NCI-H526 (cell line): ENCODE results near the gene KRT84.
A peak's percentile ranks its signal among the peaks of the same experiment; 100 is the strongest.

ENCODE experiments used
- DNase-seq, 2 experiments: peaks; one replicate each; lab custom pipeline; 2025; lab: John Stamatoyannopoulos, UW

The KRT84 gene

DNA sequence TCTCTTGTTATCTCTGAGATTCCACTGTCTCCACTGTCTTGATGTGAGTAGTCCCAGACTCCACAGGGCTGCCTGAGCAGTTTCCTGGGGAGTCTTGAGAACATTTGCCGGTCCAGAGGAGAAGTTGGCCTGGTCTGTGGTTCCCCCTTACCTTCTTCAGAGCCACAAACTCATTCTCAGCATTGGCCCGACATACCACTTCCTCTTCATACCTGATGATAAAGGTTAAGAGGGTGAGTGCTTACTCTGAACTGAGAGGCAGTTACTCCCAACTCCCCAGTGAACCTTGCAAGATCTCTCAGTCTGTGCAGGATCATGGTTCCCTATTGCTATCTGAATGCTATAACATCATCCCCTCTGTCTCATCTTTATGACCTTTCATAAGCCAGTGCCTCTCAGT, 2.6 kb downstream of the KRT84 start:
- DNase-seq = no peak

DNA sequence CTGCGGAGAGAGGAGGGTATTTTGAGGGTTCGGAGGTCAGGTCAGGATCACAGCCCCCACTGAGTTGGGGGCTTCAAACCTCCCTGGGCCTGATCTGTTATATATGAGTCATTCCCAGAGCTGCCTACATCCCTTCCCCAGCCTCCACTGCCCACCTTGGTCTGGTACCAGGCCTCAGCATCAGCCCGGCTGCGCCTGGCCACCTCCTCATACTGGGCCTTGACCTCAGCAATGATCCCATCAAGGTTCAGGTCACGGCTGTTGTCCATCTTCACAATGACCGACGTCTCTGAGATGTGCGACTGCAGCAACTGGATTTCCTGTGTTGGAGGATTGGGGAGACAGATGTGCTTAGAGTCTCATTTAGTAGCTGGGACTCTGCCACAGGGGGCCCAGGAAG, 4.2 kb downstream of the KRT84 start:
- DNase-seq = no peak

DNA sequence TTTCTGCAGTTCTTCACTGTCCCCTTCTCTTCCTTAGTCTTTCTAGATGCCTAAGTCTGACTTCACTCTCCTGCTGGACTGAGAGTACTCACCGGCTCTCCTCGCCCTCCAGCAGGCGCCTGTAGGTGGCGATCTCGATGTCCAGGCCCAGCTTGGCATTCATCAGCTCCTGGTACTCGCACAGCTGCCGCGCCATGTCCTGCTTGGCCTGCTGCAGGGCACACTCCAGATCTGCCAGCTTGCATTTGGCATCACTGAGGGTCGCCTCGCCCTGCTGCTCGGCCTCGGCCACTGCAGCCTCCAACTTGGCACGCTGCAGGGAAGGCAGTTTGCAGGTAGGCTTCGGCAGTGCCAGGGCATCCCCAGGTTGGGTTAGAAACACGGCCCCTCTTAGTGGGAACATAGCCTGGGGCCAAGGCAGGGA, 5.2 kb downstream of the KRT84 start:
- peak in 1 of 2 experiments; percentile 43 for DNase-seq

DNA sequence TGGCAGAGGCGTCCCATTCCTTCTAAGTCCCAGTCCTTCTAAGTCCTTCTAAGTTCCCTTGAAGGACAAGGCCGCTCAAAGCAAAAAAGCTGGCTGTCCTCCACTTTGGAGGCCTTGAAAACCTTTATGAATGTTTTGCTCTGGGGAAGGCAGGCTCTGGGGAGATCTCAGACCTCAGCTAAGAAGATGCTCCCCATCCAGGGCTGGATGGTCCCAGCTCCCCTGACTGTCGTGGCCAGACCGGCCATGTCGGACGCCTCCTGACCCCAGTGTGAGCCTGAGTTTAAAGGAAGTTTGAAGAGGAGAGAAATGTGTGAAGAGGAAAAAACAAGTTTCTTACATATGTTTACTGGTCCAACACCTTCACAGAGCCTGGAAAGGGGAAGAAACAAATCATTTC, 5.9 kb downstream of the KRT84 start:
- DNase-seq = no peak

DNA sequence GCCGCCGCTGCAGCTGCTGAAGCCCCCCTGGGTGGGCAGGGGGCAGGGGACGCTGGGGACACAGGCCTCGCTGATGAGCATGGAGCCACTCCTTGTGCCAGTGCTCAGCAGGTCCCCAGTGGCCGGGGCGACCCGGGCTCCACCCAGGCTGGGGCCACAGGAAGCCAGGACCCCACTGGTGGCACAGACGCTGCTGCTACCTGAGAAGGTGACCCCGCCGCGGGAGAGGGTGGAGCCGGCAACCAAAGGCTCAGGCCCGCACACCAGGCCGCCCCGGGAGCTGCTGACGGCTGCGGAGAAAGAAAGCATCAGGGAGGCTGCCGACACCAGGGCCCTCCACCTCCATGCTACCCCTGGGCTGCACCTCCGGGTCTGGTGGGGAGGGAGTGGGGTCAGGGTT, 7.4 kb downstream of the KRT84 start:
- no peak for DNase-seq

DNA sequence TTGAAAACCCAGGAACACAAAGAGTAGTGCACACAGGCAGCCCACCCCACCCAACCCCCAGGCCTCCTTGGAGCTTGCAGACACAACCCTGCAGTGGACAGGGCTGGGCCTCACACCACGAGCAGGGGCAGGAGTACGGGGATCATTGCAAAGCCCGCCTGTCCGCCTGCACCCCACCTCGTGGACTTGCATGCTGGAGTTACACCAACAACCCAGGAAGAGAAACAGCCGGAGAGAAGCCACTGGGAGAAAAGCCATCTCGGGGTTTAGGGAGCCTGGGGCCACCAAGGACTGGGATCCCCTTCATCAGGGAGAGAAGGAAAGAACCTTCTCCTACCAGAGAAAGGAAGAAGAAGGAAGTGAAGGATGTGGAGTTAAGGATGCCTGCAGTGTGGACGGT, 8.2 kb downstream of the KRT84 start:
- DNase-seq = no peak

DNA sequence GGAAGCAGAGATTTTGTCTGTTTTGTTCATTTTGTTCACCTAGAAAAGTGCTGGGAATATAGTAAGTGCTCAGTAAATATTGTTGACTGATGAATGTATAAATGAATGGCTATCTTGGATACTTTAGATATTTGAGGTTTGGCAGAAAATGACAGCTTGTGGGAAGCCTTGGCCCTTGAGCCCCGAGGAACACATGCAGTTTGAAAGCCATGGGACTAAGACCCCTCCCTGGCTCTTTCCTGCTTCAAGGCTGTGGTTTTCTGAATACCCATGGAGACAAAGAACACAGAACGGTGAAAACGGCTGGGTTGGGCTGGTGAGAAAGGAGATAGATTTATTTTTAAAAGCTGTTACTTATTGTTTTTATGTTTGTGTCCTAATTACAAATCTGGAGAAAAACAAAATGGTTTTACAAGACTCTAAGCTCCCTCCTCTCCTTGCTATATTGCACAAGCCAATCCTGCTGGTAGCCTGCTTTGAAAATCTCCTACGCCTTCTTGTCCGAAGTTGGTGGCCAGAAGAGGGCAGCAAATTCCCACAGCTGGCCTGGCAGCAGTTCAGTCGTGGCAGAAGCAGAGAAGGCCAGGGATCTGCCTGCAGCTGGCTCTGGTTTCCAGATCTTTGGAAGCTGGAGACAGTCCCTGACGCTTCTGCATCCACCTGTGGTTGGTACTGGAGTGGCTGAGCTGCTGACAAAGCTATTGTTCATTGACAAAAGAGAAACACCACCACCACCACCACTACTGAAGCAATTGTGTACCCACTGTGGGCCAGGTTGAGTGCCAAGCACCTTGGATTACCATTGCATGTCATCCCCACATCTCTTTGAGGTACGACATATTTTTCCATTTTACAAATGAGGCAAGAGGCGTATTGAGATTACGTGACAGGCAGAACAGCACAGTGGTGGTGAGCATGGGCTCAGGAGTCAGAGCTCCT, 13.0 kb downstream of the KRT84 start:
- peak; percentile 64 to 87 for DNase-seq

DNA sequence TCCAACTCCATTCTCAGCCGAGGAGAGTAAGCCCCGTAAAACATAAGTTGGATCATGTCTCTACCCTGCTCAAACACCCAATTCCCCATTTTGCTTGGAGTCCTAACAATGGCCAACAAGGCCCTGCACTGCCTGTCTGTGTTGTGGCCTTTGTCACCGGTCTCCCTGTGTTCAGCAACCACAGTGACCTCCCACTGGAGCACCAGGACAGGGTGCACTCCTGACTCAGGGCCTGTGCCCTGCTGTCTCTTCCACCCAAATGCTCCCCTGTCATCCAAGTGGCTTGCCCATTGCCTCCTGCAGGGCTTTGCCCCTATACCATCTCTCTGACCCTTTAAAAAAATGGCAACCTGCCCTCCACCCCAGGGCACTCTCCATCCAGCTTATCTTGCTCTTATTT, 13.7 kb downstream of the KRT84 start:
- no peak for DNase-seq

DNA sequence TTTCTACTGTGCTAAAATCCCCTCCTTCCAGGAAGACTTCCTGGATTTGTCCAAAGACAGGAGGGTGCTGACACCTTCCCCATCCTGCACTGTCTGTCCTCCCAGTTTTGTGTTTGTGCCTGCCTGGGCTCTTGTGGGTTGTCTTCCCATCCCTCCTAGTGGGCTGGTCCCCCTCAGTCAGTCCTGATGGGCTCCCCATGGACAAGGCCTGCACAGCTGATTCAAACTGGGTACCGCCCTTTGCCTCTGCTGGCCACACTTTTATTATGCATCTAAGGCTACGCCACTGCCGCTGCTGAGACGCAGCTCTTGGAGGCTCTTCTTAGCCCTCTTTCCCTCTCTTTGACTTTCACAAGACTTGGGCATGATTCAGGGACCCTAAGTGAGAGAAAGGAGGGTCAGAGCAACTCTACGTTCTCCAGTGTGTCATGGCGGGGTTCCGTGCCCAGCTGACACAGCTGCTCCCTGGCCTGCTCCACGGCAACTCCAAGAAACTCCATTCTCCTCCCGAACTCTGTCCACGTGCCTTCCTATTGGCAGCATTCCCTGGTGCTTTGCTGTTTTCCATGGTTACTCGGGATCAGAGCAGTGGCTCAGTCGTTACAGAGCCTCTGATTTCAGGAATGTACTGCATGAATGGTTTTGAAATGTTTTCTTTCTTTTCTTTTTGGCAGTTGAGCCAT, 14.4 kb downstream of the KRT84 start:
- DNase-seq = no peak

DNA sequence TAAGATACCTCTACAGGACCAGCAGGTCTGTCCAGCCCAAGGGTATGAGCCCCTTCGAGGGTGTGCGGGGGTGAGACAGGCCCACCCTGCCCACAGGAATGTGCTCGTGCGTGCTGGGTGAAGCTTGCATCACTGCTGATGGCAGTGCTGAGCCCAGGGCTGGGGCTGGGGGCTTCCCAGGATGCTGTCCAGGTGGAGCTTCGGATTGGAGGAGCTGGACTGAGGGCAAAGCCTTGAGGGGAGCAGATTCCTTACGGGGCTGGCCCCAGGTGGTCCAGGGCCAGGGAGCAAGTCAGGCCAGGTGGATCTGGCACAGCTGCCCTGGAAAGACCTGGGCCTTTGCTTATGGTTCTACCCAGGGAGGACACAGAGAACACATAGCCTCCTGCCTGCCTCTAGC, 15.6 kb downstream of the KRT84 start:
- DNase-seq = no peak

DNA sequence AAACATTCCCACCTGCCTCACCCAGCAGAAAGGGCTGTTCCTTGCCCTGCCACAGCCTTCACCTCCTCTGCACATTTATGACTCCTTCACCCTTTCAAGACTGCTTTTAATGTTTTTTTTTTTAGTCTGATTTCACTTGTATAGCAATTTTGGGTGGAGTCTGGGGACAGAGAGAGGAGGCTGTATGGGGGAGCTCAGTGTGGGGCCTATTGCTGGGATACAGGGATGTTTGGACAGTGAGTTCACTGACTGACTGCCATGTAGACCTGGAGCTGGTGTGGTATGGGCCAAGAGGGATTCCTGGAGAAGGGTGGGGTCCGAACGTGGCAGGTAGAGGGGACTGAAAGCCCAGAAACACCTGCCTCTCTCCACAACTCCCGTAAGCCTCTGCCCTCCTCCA, 16.2 kb downstream of the KRT84 start:
- DNase-seq = no peak

DNA sequence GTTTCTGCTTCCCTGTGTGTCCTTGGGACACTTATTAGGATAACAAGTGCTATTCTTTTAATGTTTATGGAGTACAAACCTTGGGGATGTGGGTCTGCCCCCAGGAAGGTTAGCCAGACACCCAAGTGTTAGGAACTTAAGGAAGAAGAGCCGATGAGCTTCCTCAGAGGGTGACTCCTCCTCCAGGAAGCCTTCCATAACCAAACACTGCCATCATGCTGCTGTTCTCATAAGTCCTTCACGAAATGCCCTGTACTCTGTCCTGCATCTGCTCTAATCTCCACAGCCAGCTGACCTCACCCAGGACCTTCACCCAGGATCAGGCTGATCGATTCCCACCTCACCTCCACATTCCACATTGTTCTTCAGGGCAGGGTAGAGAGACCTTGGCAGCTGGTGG, 16.9 kb downstream of the KRT84 start:
- no peak for DNase-seq

DNA sequence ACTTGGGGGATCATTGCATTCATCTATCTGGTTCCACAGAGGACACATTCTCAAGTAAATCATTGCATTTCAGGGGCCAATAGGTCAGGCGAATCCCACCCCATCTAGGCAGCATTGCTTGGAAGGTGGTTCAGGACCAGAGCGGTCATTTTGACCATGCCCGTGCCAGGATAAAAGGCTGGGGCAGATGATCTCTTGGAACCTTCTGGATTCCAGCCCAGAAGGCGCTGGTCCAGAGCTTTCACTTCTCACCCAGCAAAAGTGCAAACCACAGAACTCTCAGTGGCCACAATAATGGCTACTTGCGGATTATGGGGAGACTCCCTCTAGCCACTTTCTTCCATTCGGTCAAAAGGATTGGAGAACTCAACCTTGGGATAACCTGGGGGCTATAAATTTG, 17.6 kb downstream of the KRT84 start:
- no peak for DNase-seq

DNA sequence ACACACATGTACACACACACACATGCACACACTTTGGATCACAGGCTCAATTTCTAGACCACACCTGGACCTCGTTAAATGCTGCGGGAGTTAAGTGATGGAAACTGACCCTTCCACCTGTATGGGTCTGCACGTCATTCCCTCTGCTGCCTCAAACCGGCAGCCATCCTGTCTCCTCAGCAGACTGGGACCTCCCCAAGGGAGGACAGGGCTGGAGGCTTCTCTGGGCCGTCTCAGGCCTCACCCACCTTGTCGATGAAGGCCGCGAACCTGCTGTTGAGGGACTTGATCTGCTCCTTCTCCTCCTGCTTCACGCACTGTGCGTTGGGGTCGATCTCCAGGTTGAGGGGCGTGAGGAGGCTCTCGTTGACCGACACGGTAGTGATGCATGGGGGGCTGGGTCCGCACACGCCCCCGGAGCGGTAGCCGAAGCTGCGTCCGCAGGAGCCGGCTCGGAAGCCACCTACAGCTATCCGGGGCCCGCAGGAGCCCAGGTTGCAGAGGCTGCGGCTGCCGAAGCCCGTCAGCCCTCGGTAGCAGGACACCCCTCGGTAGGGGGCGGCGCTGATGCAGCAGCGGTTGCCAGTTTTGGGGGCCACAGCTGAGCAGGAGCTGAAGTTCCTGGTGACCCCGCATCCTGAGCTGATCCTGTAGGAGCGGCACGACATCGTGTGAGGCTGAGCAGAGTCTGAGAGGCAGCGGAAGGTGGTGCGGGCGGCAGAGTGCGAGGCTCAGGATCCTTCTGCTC, 18.5 kb downstream of the KRT84 start, which contains the start of gene KRT85:
TSS of gene KRT85 (minus strand) at position 744 of the 748 bp plus-strand sequence. CDS start at position 668, 76 bp downstream.
- DNase-seq = no peak

DNA sequence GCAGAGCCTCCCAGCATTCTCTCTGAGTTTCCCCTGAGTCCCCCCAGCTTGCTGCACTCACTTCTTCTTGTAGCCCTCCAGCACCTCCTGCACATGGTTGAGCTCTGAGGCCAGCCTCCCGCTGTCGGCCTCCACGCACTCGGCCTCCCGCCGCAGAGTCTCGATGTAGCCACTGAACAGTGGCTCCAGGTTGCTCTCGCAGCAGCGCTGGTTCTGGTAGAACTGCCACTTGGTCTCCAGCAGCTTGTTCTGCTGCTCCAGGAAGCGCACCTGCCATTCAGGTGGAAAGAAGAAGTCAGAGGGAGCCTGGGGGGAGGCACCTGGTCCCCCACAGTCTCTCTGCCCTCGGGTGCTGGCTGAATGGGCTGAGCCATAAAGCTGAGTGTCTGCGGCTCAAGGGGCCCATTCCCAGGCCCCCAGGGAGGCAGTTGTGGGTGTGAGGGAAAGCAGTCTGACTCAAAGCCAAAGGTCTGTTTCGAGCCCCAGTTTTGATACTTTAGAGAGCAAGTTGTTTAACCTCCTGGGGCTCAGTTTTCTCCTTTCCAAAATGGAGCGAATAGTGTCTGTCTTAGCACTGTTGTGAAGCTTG, 20.5 kb downstream of the KRT84 start:
- DNase-seq = no peak

DNA sequence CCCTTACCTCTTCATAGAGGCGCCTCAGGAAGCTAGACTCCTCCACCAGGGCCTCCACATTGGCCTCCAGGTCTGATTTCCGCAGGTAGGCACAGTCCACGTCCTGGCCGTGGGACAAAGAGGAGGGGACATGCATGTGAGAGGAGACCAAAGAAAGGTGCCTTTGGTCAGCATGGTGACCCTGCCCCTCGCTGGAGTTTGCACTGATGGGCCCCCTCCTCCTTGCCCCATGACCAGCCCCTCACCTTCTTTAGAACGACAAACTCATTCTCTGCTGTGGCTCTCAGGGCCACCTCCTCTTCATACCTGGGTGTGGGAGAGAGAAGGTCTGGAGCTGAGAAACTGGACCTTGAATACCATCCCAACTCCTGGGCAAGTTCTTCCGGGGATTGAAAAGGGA, 21.4 kb downstream of the KRT84 start:
- no peak for DNase-seq

DNA sequence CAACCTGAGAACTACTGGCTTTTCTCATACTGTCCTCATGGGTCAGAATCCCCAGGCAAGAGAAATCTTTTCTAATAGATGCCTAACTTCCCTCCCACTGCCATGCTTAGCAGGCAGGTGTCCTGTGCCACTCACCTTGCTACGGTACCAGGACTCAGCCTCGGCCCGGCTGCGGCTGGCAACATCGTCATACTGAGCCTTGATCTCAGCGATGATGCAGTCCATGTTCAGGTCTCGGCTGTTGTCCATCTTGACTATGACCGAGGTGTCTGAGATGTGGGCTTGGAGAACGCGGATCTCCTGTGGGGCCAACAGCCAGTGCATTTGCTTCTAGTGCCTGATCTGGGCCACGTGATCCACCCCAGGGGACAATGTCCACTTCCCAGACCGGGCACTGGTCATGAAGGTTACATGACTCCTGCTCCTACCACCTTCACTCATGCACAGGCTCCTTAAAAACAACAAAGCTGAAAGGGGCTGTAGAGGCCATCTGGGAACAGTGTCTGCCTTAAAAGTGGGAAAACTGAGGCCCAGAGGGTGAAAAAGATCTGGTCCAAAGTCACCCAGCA, 22.3 kb downstream of the KRT84 start:
- no peak for DNase-seq

DNA sequence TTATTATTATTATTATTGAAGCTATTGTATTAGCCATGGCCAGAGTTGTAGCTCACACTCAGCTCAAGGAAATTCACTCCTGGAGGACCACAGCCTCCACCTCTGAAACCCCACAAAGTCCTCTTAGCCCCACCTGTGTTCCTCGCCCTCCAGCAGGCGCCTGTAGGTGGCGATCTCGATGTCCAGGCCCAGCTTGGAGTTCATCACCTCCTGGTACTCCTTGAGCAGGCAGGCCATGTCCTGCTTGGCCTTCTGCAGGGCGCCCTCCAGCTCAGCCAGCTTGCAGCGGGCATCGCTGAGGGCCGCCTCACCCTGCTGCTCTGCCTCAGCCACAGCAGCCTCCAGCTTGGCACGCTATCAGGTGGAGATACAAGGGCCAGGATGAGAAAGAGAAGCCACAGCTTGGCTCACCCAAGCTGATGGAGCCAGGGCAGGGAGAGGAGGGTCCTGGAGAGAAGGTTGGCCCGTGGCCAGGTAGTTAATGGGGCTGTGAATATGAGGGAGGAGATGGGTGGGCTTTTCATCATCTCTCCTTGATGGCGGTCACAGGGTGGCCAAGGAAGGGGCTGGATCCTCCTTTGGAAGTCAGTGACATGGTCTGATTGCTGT, 23.2 kb downstream of the KRT84 start:
- no peak for DNase-seq

DNA sequence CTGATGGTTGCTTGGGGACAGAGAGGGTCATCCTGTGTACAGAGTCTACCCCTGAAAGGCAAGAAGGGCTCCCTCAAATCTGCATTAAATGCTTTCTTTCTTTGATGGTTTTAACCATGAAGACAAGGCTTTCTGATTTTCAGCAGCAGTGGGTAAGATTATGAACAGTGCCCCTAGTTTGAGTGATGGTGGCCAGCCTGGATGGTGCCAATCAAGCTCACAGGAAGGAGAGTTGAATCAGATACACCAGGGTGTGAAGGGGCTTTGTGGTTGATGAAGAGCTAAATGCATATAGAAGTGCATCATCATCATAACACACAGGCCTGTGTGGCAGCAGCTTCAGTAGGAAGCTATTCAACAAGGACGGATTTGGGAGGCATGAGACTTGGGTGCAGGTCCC, 23.9 kb downstream of the KRT84 start:
- DNase-seq = no peak

DNA sequence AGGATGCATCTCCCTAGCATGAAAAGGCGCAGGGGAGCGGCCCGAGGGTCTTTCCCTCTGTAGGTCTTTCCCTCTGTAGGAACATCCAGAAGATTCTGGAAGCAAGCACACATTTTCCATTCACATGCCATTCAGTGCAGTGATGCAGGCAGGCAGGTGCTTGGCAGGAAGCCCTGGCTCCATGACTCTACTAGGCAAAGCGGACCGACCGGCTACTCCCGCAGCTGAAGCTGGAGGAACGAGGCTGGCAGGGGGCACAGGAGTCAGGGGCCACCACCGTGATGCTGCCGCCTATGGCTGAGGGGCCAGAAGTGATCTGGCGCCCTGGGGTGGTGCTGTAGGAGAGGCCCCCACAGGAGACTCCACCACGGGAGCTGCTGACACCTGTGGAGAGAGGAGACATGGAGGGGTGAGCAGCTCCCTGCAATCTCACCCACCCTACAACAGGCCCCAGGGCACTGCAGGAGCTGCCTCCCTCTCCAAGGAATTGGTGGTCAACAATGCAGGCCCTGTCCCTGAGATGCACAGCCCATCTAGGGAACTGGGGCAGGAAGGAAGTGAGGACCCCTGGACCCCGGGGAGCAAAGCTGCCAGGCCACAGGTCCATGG, 24.7 kb downstream of the KRT84 start:
- DNase-seq = no peak

DNA sequence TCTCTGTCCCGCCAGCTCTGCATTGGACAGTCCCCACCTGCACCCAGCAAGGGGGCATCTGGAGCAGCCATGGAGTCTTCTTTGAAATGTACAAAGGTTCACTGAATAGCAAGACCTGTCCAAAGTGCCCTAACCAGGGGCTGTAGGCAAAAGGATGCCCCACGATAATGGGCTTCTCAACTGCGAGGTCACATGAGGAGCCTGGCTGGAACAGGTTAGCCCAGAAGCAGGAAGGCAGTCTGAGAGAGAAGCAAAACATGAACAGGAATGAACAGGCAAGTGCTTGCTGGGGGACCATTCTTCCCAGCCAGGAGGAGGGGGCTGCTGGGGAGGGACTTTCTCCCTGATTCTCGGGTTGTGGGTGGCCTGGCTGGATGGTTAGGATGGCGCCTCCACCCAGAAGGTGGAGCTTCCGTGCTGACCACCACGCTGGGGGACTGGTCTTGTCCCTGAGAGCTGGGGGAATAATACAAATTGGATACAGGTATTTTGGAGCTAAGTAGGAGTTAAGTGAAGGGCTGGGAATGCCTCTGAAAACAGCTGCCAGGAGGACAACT, 25.3 kb downstream of the KRT84 start:
- no peak for DNase-seq
